Mesenchymal stem cell (in vitro differentiated cells and primary cell): ENCODE results near the gene KAT6B.
"Not testable (repeated sequence)": the region's sequence is repeated elsewhere in the genome, so short reads cannot be mapped to it uniquely, and the experiment has no call there.

Source experiments
- DNase-seq: peaks from one replicate; pipeline ENCODE4 v3.0.0-alpha.2; 2013
- H2AFZ ChIP-seq: one replicate; pipeline ENCODE4 v1.6.1; 2013; ENCODE audit warnings: low read depth, mild to moderate bottlenecking, control low read depth, inconsistent platforms, low read length, moderate library complexity
- H2AK5ac ChIP-seq: 2 replicates; pipeline ENCODE4 v1.6.1; 2013; ENCODE audit warnings: low read length, moderate library complexity, mild to moderate bottlenecking, inconsistent platforms; ENCODE audit not compliant: severe bottlenecking
- H2BK120ac ChIP-seq: one replicate; pipeline ENCODE4 v1.6.1; 2013; ENCODE audit warnings: low read depth, mild to moderate bottlenecking, inconsistent platforms, low read length, moderate library complexity
- H2BK12ac ChIP-seq, 2 experiments: one replicate each; pipeline ENCODE4 v1.6.1; 2013; ENCODE audit warnings: inconsistent platforms in 2 of 2, low read length in 2 of 2, mild to moderate bottlenecking in 2 of 2, moderate library complexity in 2 of 2, control low read depth in 1 of 2
- H2BK15ac ChIP-seq: one replicate; pipeline ENCODE4 v1.6.1; 2013; ENCODE audit warnings: mild to moderate bottlenecking, low read depth, inconsistent platforms; ENCODE audit not compliant: poor library complexity, severe bottlenecking
- H2BK5ac ChIP-seq: 2 replicates; pipeline ENCODE4 v1.6.1; 2013; ENCODE audit warnings: low read depth, mild to moderate bottlenecking, low read length, control low read depth, inconsistent platforms; ENCODE audit not compliant: poor library complexity, severe bottlenecking
- H3K14ac ChIP-seq, 2 experiments: one replicate each; pipeline ENCODE4 v1.6.1; 2013; ENCODE audit warnings: inconsistent platforms in 2 of 2, low read length in 2 of 2, control low read depth in 1 of 2, mild to moderate bottlenecking in 1 of 2, moderate library complexity in 1 of 2
- H3K18ac ChIP-seq, 2 experiments: one replicate each; pipeline ENCODE4 v1.6.1; 2013; ENCODE audit warnings: inconsistent platforms in 2 of 2, low read length in 2 of 2, control low read depth in 1 of 2, low read depth in 1 of 2, mild to moderate bottlenecking in 1 of 2
- H3K23ac ChIP-seq, 2 experiments: one replicate each; pipeline ENCODE4 v1.6.1; 2013; ENCODE audit warnings: inconsistent platforms in 2 of 2, low read length in 2 of 2, mild to moderate bottlenecking in 2 of 2, moderate library complexity in 2 of 2, control low read depth in 1 of 2
- H3K27ac ChIP-seq: 2 replicates; pipeline ENCODE4 v1.5.1; 2013; ENCODE audit warnings: mild to moderate bottlenecking, moderate library complexity, low read length, control low read depth, inconsistent platforms; ENCODE audit not compliant: poor library complexity, severe bottlenecking
- H3K27me3 ChIP-seq, 2 experiments: 2 replicates each; pipeline versions ENCODE4 v1.6.1 to v1.7.0; 2013; ENCODE audit warnings: low read length in 2 of 2, mild to moderate bottlenecking in 2 of 2, moderate library complexity in 2 of 2, control low read depth in 1 of 2, inconsistent platforms in 1 of 2; ENCODE audit not compliant: control insufficient read depth in 1 of 2, insufficient read depth in 1 of 2
- H3K36me3 ChIP-seq, 2 experiments: 2 replicates each; pipeline versions ENCODE4 v1.6.1 to v1.7.0; 2013; ENCODE audit warnings: low read length in 2 of 2, control low read depth in 1 of 2, inconsistent platforms in 1 of 2, low read depth in 1 of 2, mild to moderate bottlenecking in 1 of 2; ENCODE audit not compliant: insufficient read depth in 2 of 2, control insufficient read depth in 1 of 2
- H3K4ac ChIP-seq, 2 experiments: one replicate each; pipeline ENCODE4 v1.6.1; 2013; ENCODE audit warnings: inconsistent platforms in 2 of 2, low read length in 2 of 2, mild to moderate bottlenecking in 2 of 2, moderate library complexity in 2 of 2, control low read depth in 1 of 2, low read depth in 1 of 2
- H3K4me1 ChIP-seq: 2 replicates; pipeline ENCODE4 v1.6.1; 2013; ENCODE audit warnings: low read depth, low read length, control low read depth; ENCODE audit not compliant: control insufficient read depth, insufficient read depth
- H3K4me2 ChIP-seq: 2 replicates; pipeline ENCODE4 v1.6.1; 2013; ENCODE audit warnings: low read length, mild to moderate bottlenecking, inconsistent platforms; ENCODE audit not compliant: poor library complexity, severe bottlenecking
- H3K4me3 ChIP-seq, 2 experiments: 2 replicates each; pipeline versions ENCODE4 v1.5.1 to v1.7.0; 2013; ENCODE audit warnings: low read length in 2 of 2, mild to moderate bottlenecking in 2 of 2, control low read depth in 1 of 2, low read depth in 1 of 2; ENCODE audit not compliant: insufficient read depth in 1 of 2
- H3K79me1 ChIP-seq: replicated peaks from 2 replicates; pipeline ENCODE4 v1.6.1; 2013; ENCODE audit warnings: mild to moderate bottlenecking, control low read depth, low read length, inconsistent platforms; ENCODE audit not compliant: poor library complexity, severe bottlenecking
- H3K9ac ChIP-seq: 2 replicates; pipeline ENCODE4 v1.7.0; 2013; ENCODE audit warnings: mild to moderate bottlenecking, low read length, moderate library complexity
- H3K9me3 ChIP-seq: 2 replicates; pipeline ENCODE4 v1.7.0; 2013; ENCODE audit warnings: mild to moderate bottlenecking, low read length; ENCODE audit not compliant: control insufficient read depth
- H4K8ac ChIP-seq: one replicate; pipeline ENCODE4 v1.6.1; 2013; ENCODE audit warnings: inconsistent platforms, mild to moderate bottlenecking, low read length, moderate library complexity
- H4K91ac ChIP-seq: one replicate; pipeline ENCODE4 v1.6.1; 2013; ENCODE audit warnings: mild to moderate bottlenecking, low read length, inconsistent platforms
- WGBS: methylation state at CpG from one replicate; pipeline ENCODE4 v1.1.7; 2013; ENCODE audit warnings: mixed read lengths; 5-methylcytosine and 5-hydroxymethylcytosine counted together

KAT6B gene

DNA sequence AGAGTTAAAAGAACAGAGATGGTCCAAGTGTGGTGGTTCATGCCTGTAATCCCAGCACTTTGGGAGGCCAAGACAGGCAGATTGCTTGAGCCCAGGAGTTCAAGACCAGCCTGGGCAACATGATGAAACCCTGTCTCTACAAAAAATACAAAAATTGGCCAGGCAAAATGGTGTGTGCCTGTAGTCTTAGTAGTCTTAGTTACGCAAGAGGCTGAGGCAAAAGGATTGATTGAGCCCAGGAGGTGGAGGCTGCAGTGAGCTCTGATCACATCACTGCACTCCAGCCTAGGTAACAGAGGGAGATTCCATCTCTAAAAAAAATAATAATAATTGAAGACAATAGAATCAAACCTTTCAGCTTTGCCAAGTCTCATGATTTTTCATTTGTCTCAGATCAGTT lies 33.2 kb upstream of the KAT6B start:
- H2BK5ac ChIP-seq, H3K9ac ChIP-seq, H3K79me1 ChIP-seq, H3K4ac ChIP-seq, H3K4me1 ChIP-seq, H2BK12ac ChIP-seq, H4K8ac ChIP-seq, H3K18ac ChIP-seq, H3K23ac ChIP-seq, DNase-seq, H3K9me3 ChIP-seq, H2BK15ac ChIP-seq, H2AK5ac ChIP-seq, H3K14ac ChIP-seq, H4K91ac ChIP-seq, H3K4me3 ChIP-seq, H2BK120ac ChIP-seq, H3K27me3 ChIP-seq, H3K36me3 ChIP-seq, H3K27ac ChIP-seq, H2AFZ ChIP-seq, H3K4me2 ChIP-seq: not testable (repeated sequence)
- 80% methylated on average over 1 of the region's 1 CpG for WGBS

GRCh38 chr10:74794531-74794930 lies 31.9 kb upstream of the KAT6B start:
- H4K8ac ChIP-seq = no peak overlapping the region
- H3K4ac ChIP-seq = no peak overlapping the region
- H3K27me3 ChIP-seq = no peaks in the 10 kb centered on the region
- no peak overlapping the region for H4K91ac ChIP-seq
- no peak overlapping the region for H3K9ac ChIP-seq
- no peak overlapping the region for H2BK15ac ChIP-seq
- no peak overlapping the region for H2AFZ ChIP-seq
- no peaks in the 10 kb centered on the region for H3K4me1 ChIP-seq
- no peak overlapping the region for H3K4me3 ChIP-seq
- H3K36me3 ChIP-seq = no peaks in the 10 kb centered on the region
- H2AK5ac ChIP-seq = no peak overlapping the region
- H2BK12ac ChIP-seq = no peak overlapping the region
- no peaks in the 10 kb centered on the region for H3K9me3 ChIP-seq
- H3K27ac ChIP-seq = no peak overlapping the region
- H3K14ac ChIP-seq = no peak overlapping the region
- H3K18ac ChIP-seq = no peak overlapping the region
- no peaks in the 10 kb centered on the region for H3K79me1 ChIP-seq
- DNase-seq = no peak
- no peak overlapping the region for H3K4me2 ChIP-seq
- H2BK120ac ChIP-seq = no peak overlapping the region
- H2BK5ac ChIP-seq = no peak overlapping the region
- H3K23ac ChIP-seq = no peak overlapping the region
- 63% methylated on average over 1 of the region's 1 CpG for WGBS

DNA sequence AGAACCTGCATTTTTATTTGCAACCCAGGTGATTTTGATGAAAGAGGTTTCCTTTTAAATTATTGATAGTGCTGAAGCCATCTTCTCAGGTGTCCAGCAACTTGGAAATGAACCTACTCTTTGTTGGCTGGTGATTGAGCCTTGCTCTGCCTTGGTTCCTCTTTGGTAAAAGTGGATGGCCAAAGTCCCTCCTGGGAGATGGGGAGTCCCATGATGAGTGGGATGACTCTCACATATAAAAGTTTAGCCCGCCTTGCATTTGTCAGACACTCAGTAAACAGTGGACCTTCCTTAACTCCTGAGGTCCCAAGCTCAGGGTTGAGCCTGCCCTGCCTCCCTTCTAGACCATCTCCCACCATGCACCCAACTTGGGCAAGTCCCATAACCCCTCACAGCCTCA lies 28.9 kb upstream of the KAT6B start:
- no peak overlapping the region for H4K91ac ChIP-seq
- no peak overlapping the region for H3K27ac ChIP-seq
- H3K23ac ChIP-seq = no peak overlapping the region
- WGBS = 94% methylated on average over 1 of the region's 1 CpG
- no peak overlapping the region for H3K14ac ChIP-seq
- no peaks in the 10 kb centered on the region for H3K79me1 ChIP-seq
- no peak overlapping the region for H3K4me2 ChIP-seq
- no peaks in the 10 kb centered on the region for H3K27me3 ChIP-seq
- no peak overlapping the region for H3K4ac ChIP-seq
- no peaks in the 10 kb centered on the region for H3K4me1 ChIP-seq
- no peak for DNase-seq
- no peak overlapping the region for H3K9ac ChIP-seq
- H2BK5ac ChIP-seq = no peak overlapping the region
- H3K18ac ChIP-seq = no peak overlapping the region
- no peak overlapping the region for H2AFZ ChIP-seq
- no peak overlapping the region for H3K4me3 ChIP-seq
- no peak overlapping the region for H4K8ac ChIP-seq
- H3K9me3 ChIP-seq = no peaks in the 10 kb centered on the region
- no peak overlapping the region for H2BK120ac ChIP-seq
- no peak overlapping the region for H2BK12ac ChIP-seq
- no peak overlapping the region for H2BK15ac ChIP-seq
- H2AK5ac ChIP-seq = no peak overlapping the region
- H3K36me3 ChIP-seq = no peaks in the 10 kb centered on the region

GRCh38 chr10:74799721-74800221 lies 26.6 kb upstream of the KAT6B start:
- Histone ChIP-seq H3K4me2 (no peak overlapping the region), H2AFZ (no peak overlapping the region), H3K23ac (no peak overlapping the region), H3K14ac (no peak overlapping the region), H3K36me3 (no peaks in the 10 kb centered on the region), H4K91ac (no peak overlapping the region), H3K4ac (no peak overlapping the region), H3K4me3 (no peak overlapping the region), H3K27ac (no peak overlapping the region), H3K27me3 (no peaks in the 10 kb centered on the region), H3K4me1 (no peaks in the 10 kb centered on the region), H2BK120ac (no peak overlapping the region), H3K18ac (no peak overlapping the region), H3K9ac (no peak overlapping the region), H2BK12ac (no peak overlapping the region), H2AK5ac (no peak overlapping the region), H3K9me3 (no peaks in the 10 kb centered on the region), H3K79me1 (no peaks in the 10 kb centered on the region), H4K8ac (no peak overlapping the region), H2BK15ac (no peak overlapping the region), H2BK5ac (no peak overlapping the region)
- DNase-seq = peak; percentile 66
- 33% methylated on average over 5 of the region's 5 CpGs for WGBS
